ENCODE data around the gene ERCC8. TPM values are rescaled to one million over a fixed set of nuclear protein-coding genes. Genes with fewer than 3 reads are reported as not detected.

ERCC8 gene
- total and polyA plus RNA-seq, 2 of the 8 experiments (the other 6 are each of a cell fraction or from before 2014, with no cell fraction given), result 17.3 TPM

DNA sequence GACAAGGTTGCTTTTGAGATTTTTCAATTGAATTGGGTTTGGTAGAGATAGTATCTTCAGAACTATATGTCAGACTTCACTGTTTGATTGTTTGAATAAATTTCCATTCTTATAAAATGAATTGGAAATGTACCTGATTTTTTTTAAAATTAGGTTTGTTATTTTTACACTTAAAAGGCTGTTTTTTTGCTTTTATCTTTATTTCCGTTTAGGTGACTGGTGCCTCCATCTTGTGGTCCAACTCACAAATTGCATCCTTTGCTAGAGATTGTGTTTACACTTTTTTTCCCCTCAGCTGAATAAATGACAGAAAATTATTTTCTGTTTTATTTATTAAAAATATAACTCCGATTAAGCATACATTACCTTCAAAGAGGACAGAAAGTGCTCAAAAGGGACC lies 15.7 kb upstream of the ERCC8 start:
- no peaks in the 10 kb centered on the region for H3K23me2 ChIP-seq (ENCODE audit: low read depth, low read length)
- H3K4me1 ChIP-seq (replicated peaks in 1 of 4; ENCODE audit: control insufficient read depth in 3 of 4, insufficient read depth in 4 of 4, low read length in 3 of 4), result no peaks in the 10 kb centered on the region
- no peak overlapping the region for H3K23ac ChIP-seq (ENCODE audit: insufficient read length)
- H3K56ac ChIP-seq (replicated peaks; ENCODE audit: insufficient read length, low read depth, low read length), result no peak overlapping the region
- H4K91ac ChIP-seq (replicated peaks; ENCODE audit: insufficient read length, low read length), result no peak overlapping the region
- no peak overlapping the region for H2BK20ac ChIP-seq (ENCODE audit: low read length)
- no peak for DNase-seq (ENCODE audit: low read depth in 1 of 2, low spot score in 2 of 2)
- no peak overlapping the region for H4K8ac ChIP-seq (ENCODE audit: extremely low read depth, insufficient read depth, low read length)
- no peak overlapping the region for H2AK5ac ChIP-seq (ENCODE audit: low read depth, low read length)
- H3K9me3 ChIP-seq (ENCODE audit: insufficient read depth in 2 of 2, low read depth in 1 of 2, low read length in 1 of 2), result no peaks in the 10 kb centered on the region
- no peak overlapping the region for H3K14ac ChIP-seq (ENCODE audit: insufficient read length)
- no peak overlapping the region for H3K4ac ChIP-seq (replicated peaks; ENCODE audit: insufficient read length, low read depth, low read length)
- H3K9ac ChIP-seq (replicated peaks in 1 of 4; ENCODE audit: extremely low read depth in 1 of 4, low read depth in 3 of 4, low read length in 3 of 4), result no peak overlapping the region
- WGBS, 2 experiments (ENCODE audit: extremely low coverage in 1 of 2, insufficient coverage in 1 of 2, insufficient read length in 1 of 2, insufficient replicate concordance in 2 of 2, low coverage in 1 of 2, low lambda C conversion rate in 2 of 2, missing lambda C conversion rate in 1 of 2), result 63% methylated on average over 2 of the region's 2 CpGs; no CpG with 5 or more reads in 1 of the 2 experiments
- FAIRE-seq, result peak; percentile 62
- no peak overlapping the region for H3K4me3 ChIP-seq (ENCODE audit: extremely low read depth in 1 of 4, insufficient read depth in 2 of 4, low read depth in 3 of 4, low read length in 4 of 4)
- no peak overlapping the region for H3K27ac ChIP-seq (ENCODE audit: low read depth, low read length)
- no peak overlapping the region for H3K18ac ChIP-seq (ENCODE audit: extremely low read depth, low read length)
- H2BK5ac ChIP-seq (ENCODE audit: low read depth, low read length), result no peak overlapping the region
- H2BK12ac ChIP-seq (ENCODE audit: low read depth, low read length), result no peak overlapping the region
- no peak for TF ChIP-seq RBBP5 (IDR thresholded peaks at IDR 0.05; ENCODE audit: borderline replicate concordance, low read depth, low read length)
- TF ChIP-seq, protein P1, sequence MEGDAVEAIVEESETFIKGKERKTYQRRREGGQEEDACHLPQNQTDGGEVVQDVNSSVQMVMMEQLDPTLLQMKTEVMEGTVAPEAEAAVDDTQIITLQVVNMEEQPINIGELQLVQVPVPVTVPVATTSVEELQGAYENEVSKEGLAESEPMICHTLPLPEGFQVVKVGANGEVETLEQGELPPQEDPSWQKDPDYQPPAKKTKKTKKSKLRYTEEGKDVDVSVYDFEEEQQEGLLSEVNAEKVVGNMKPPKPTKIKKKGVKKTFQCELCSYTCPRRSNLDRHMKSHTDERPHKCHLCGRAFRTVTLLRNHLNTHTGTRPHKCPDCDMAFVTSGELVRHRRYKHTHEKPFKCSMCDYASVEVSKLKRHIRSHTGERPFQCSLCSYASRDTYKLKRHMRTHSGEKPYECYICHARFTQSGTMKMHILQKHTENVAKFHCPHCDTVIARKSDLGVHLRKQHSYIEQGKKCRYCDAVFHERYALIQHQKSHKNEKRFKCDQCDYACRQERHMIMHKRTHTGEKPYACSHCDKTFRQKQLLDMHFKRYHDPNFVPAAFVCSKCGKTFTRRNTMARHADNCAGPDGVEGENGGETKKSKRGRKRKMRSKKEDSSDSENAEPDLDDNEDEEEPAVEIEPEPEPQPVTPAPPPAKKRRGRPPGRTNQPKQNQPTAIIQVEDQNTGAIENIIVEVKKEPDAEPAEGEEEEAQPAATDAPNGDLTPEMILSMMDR (IDR thresholded peaks at IDR 0.05; ENCODE audit: control extremely low read depth in 1 of 3, insufficient read depth in 1 of 3, low read depth in 1 of 3, low read length in 3 of 3), result peak in 2 of 3 experiments; percentile 29 to 43; a peak in 2 of 4 replicates
- TF ChIP-seq RAD21 (IDR thresholded peaks at IDR 0.05 in 1 of 2, conservative IDR thresholded peaks at IDR 0.05 in 1 of 2; ENCODE audit: low read depth in 2 of 2, low read length in 2 of 2), result peak; percentile 61 to 65
- H3K79me1 ChIP-seq (ENCODE audit: low read depth, low read length), result no peaks in the 10 kb centered on the region
- no peaks in the 10 kb centered on the region for H3K36me3 ChIP-seq (ENCODE audit: control insufficient read depth in 2 of 4, insufficient read depth in 4 of 4, low read length in 3 of 4)
- no peak overlapping the region for H4K5ac ChIP-seq (ENCODE audit: insufficient read length, low read depth, low read length)
- H2BK120ac ChIP-seq (replicated peaks; ENCODE audit: low read depth, low read length), result no peak overlapping the region
- POLR2A ChIA-PET (ENCODE audit: partially characterized antibody), result interaction anchor here (1.0 kb wide), 1 partner anchor 260 kb away, joined by 3 read pairs; no protein-coding TSS in a partner anchor
- CTCF ChIA-PET (ENCODE audit: partially characterized antibody), result interaction anchor here (0.7 to 1.6 kb wide), 14 partner anchors 10 to 361 kb away, joined by 3 to 6 read pairs (median 3); no protein-coding TSS in a partner anchor
- no peaks in the 10 kb centered on the region for H3K27me3 ChIP-seq (replicated peaks in 1 of 4; ENCODE audit: control insufficient read depth in 3 of 4, extremely low read depth in 1 of 4, insufficient read depth in 3 of 4, low read length in 3 of 4)
- no peak overlapping the region for H2AFZ ChIP-seq (ENCODE audit: low read length)
- no peak overlapping the region for H2BK15ac ChIP-seq (ENCODE audit: low read length)
- H3K79me2 ChIP-seq (ENCODE audit: control insufficient read depth in 1 of 2, insufficient read depth in 2 of 2, low read length in 2 of 2), result peaks cover 0 to 18% of the 10 kb centered on the region in 2 experiments; a peak in 2 of 4 replicates
- no peak overlapping the region for H3K4me2 ChIP-seq (ENCODE audit: insufficient read depth in 1 of 2, low read depth in 2 of 2, low read length in 2 of 2)
- H4K20me1 ChIP-seq (replicated peaks in 1 of 2; ENCODE audit: control insufficient read depth in 1 of 2, insufficient read depth in 2 of 2, low read length in 2 of 2), result no peaks in the 10 kb centered on the region
